ENCODE measurements around the gene POFUT2. TPM values are rescaled to one million over a fixed set of nuclear protein-coding genes. Genes with fewer than 3 reads are reported as not detected.

Gene POFUT2
- polyA plus RNA-seq, 1 donor, result 36.2 TPM

DNA sequence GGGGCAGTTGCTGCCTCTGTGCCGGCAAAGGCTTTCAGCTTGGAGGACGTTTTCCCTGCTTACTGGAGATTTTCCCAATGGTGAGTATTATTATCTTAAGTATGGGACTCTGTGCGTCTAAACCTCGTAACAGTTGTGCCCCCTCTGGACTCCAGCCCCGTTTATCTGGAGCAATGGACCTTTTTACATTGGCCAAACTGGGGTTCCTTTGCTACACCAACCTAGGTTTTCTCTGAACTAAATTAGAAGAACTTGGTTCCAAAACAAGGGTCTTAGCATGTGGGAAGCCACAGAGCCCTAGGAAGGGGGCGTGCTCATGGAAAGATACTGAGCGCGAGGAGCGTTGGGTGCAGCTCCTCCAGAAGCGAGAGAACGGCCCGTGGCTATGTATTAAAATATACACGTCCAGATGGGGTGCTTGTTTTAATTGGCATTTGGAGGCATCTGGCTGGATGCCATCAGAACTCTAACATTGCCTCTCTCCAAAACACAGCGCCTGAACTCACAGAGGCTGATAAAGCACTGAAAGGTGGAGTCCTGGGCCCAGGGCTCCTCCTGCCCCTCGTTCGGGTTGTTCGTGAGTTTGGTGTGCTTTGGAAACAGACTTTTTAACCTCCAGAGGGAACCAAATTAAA is 28.4 kb downstream of the POFUT2 start:
- Histone ChIP-seq H3K9me3 (ENCODE audit: control insufficient read depth, low read depth, low read length) (peaks cover 5% of the 10 kb centered on the region), H3K36me3 (ENCODE audit: control insufficient read depth, insufficient read depth, low read length) (peaks cover 13% of the 10 kb centered on the region), H3K4me1 (ENCODE audit: control insufficient read depth, insufficient read depth, low read length) (peaks cover 9% of the 10 kb centered on the region), H3K4me3 (ENCODE audit: low read length) (no peak overlapping the region), H3K27me3 (ENCODE audit: control insufficient read depth, insufficient read depth, low read length) (peaks cover 23% of the 10 kb centered on the region), H3K27ac (ENCODE audit: low read length) (no peak overlapping the region)
- no peak for DNase-seq
- WGBS (ENCODE audit: insufficient coverage, low lambda C conversion rate), result 90% methylated on average over 2 of the region's 17 CpGs

DNA sequence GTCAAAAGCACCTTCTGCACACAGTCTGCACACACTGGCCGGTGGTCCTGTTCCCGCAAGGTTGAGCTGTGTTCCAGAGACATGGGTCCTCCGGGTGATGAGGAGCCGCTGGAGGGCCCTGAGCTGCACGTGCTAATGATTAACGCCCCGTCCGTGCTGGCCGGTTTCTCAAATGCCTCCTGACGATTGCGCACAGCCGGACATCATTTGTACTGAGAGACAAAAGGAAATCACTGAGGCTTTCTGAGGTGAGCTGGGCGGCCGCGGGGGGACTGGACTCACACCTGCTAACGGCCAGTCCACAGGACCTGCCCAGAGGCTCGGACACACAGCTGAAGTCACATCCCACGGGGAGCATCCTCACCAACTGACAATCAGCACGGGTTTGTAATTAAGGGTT is 29.2 kb downstream of the POFUT2 start:
- WGBS (ENCODE audit: insufficient coverage, low lambda C conversion rate), result no CpG with 5 or more reads among the region's 19 CpGs
- Histone ChIP-seq H3K4me1 (ENCODE audit: control insufficient read depth, insufficient read depth, low read length) (peaks cover 9% of the 10 kb centered on the region), H3K36me3 (ENCODE audit: control insufficient read depth, insufficient read depth, low read length) (peaks cover 4% of the 10 kb centered on the region), H3K27me3 (ENCODE audit: control insufficient read depth, insufficient read depth, low read length) (peaks cover 23% of the 10 kb centered on the region), H3K9me3 (ENCODE audit: control insufficient read depth, low read depth, low read length) (peaks cover 5% of the 10 kb centered on the region), H3K27ac (ENCODE audit: low read length) (no peak overlapping the region), H3K4me3 (ENCODE audit: low read length) (no peak overlapping the region)
- DNase-seq, result no peak

DNA sequence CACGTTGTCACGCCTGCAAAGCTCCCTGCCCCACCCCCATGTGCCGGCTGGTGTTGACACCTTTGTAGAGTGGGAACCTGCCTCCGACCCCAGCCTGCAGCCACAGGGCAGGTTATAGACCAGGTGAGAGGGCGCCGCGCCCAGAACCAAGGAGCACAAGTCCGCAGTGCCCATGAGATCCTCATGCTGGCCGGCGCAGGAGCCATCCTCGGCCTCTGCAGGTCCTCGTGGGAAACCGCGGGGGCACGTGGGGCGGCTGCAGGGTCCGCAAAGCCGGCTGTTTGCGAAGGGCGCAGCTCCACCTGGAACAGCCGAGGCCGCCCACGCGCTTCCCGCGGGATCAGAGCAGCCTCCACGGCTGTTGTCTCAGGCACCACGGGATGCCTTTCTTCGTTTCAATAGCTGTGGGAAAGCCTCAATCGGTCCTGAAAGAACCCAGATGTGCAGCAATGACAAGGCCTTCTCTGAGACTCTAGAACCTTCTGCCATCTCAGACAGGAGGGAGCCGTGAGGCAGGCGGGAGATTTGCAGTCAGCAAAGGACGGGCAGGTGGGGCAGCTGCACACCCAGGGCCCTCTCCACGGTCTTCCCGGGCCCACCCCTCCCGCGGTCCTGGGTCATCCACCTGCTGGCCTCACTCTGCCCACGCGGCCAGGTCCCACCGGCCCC is 29.9 kb downstream of the POFUT2 start:
- H3K4me3 ChIP-seq (ENCODE audit: low read length), result no peak overlapping the region
- no peaks in the 10 kb centered on the region for H3K36me3 ChIP-seq (ENCODE audit: control insufficient read depth, insufficient read depth, low read length)
- H3K27me3 ChIP-seq (ENCODE audit: control insufficient read depth, insufficient read depth, low read length), result peaks cover 23% of the 10 kb centered on the region
- no CpG with 5 or more reads among the region's 40 CpGs for WGBS (ENCODE audit: insufficient coverage, low lambda C conversion rate)
- peaks cover 9% of the 10 kb centered on the region for H3K4me1 ChIP-seq (ENCODE audit: control insufficient read depth, insufficient read depth, low read length)
- no peak for DNase-seq
- H3K27ac ChIP-seq (ENCODE audit: low read length), result no peak overlapping the region
- peaks cover 5% of the 10 kb centered on the region for H3K9me3 ChIP-seq (ENCODE audit: control insufficient read depth, low read depth, low read length)

DNA sequence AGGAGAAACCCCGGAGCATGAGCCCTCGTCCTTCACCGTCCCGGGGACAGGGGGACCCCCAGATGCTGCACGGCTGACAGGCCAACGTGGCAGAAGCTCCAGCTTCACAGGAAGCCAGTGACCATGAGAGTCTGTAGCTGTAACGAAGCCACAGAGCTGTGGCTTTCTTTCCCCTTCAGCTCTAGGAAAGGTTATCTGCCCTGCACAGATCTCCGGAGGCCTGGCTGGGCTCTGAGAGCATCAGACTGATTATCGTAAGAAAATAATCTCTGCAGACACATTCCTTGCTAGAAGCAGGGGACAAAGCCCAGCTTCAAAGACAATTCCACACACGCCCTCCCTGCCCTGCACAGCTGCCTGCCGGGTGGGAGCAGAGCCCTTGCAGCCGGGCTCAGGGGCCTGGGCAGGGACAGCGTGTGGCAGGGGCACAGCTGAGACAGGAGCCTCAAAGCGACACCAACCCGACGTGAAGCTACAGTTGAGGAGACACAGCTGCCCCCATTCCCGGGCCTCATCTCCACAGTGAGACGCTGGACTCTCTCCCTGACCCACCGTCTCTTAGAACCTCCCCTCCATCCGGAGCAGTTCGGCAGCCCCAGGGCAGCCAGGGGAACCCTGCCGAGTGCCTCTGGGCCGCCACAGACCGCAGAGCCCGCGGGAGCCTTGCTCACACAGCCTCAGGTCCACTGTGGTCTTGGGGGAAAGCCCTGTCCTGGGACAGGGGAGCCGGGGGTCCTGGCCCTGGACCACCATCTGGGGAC is 30.6 kb downstream of the POFUT2 start:
- H3K27me3 ChIP-seq (ENCODE audit: control insufficient read depth, insufficient read depth, low read length), result peaks cover 23% of the 10 kb centered on the region
- no peaks in the 10 kb centered on the region for H3K36me3 ChIP-seq (ENCODE audit: control insufficient read depth, insufficient read depth, low read length)
- H3K9me3 ChIP-seq (ENCODE audit: control insufficient read depth, low read depth, low read length), result peaks cover 5% of the 10 kb centered on the region
- no peak overlapping the region for H3K4me3 ChIP-seq (ENCODE audit: low read length)
- WGBS (ENCODE audit: insufficient coverage, low lambda C conversion rate), result no CpG with 5 or more reads among the region's 27 CpGs
- no peak for DNase-seq
- H3K4me1 ChIP-seq (ENCODE audit: control insufficient read depth, insufficient read depth, low read length), result peaks cover 6% of the 10 kb centered on the region
- H3K27ac ChIP-seq (ENCODE audit: low read length), result no peak overlapping the region

DNA sequence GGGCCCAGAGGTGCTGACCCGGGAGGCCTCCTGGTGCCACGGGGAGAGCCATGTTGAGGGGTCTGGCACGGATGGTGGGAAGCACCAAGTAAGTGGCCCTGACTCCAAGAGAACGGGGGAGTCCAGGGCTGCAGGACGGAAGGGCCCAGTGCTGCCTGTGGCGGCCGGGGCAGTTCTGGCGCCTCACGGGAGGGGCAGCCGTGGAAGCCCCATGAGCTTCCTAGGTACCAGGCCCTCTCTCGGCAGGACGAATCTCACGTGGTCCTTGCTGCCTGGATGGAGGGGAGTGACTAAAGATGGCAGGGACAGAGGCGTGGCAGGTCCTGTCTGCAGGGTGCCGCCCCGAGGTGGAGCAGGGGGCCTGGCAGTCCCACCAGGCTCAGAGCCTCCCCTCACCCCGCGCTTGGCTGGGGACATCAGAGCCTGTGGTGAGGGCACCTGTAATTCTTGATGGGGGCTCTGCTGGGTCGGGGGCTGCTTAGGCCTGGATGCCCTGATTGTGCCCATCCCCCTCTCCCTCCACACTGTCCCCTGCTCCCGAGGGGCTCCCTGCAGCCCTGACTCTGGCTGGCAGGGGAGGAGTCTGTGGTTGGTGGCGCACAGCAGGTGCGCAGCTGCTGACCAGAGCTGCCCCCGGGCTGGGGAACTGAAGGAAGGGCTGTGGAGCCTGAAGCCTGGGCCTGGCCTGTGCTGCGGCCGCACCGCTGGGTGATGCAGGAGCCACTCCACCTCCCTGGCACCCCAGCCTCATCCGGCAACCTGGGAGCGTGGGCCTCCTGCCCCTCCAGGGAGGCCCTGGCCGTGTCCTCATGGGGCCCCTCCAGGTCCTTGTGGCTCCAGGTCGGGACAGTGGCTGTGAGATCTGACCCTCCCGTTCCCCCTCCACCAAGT is 31.4 kb downstream of the POFUT2 start:
- H3K27ac ChIP-seq (ENCODE audit: low read length), result no peak overlapping the region
- no peaks in the 10 kb centered on the region for H3K36me3 ChIP-seq (ENCODE audit: control insufficient read depth, insufficient read depth, low read length)
- H3K27me3 ChIP-seq (ENCODE audit: control insufficient read depth, insufficient read depth, low read length), result peaks cover 23% of the 10 kb centered on the region
- peaks cover 6% of the 10 kb centered on the region for H3K4me1 ChIP-seq (ENCODE audit: control insufficient read depth, insufficient read depth, low read length)
- peaks cover 5% of the 10 kb centered on the region for H3K9me3 ChIP-seq (ENCODE audit: control insufficient read depth, low read depth, low read length)
- no peak overlapping the region for H3K4me3 ChIP-seq (ENCODE audit: low read length)
- WGBS (ENCODE audit: insufficient coverage, low lambda C conversion rate), result no CpG with 5 or more reads among the region's 31 CpGs
- no peak for DNase-seq

DNA sequence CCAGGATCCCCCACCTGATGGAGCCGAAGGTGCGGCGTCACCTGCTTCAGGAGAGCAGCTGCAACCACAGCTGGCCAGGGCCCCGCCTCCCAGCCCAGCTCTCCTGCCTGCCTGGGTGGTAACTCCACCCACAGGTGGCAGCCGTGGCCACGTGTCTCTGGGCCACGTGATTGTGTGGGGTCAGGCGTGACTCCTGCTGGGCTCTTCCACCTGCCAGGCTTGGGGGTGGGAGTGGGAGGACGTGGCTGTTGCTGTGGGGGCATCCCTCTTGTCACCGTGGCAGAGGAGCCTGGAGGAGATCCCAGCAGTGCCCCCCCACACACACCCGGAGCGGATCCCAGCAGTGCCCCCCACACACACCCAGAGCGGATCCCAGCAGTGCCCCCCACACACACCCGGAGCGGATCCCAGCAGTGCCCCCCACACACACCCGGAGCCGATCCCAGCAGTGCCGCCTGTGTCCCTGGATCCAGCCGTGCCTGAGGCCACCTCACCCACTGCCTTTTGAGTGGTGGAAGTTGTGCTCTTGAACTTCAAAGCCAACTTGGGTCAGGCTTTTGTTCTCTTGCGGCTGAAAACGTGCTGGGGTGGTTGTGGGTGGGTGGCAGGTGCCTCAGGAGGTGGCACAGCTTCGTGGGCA is 32.2 kb downstream of the POFUT2 start:
- H3K9me3 ChIP-seq (ENCODE audit: control insufficient read depth, low read depth, low read length), result peaks cover 5% of the 10 kb centered on the region
- H3K27ac ChIP-seq (ENCODE audit: low read length), result no peak overlapping the region
- no peak overlapping the region for H3K4me3 ChIP-seq (ENCODE audit: low read length)
- peaks cover 6% of the 10 kb centered on the region for H3K4me1 ChIP-seq (ENCODE audit: control insufficient read depth, insufficient read depth, low read length)
- no peak for DNase-seq
- no CpG with 5 or more reads among the region's 22 CpGs for WGBS (ENCODE audit: insufficient coverage, low lambda C conversion rate)
- H3K36me3 ChIP-seq (ENCODE audit: control insufficient read depth, insufficient read depth, low read length), result no peaks in the 10 kb centered on the region
- H3K27me3 ChIP-seq (ENCODE audit: control insufficient read depth, insufficient read depth, low read length), result peaks cover 23% of the 10 kb centered on the region

DNA sequence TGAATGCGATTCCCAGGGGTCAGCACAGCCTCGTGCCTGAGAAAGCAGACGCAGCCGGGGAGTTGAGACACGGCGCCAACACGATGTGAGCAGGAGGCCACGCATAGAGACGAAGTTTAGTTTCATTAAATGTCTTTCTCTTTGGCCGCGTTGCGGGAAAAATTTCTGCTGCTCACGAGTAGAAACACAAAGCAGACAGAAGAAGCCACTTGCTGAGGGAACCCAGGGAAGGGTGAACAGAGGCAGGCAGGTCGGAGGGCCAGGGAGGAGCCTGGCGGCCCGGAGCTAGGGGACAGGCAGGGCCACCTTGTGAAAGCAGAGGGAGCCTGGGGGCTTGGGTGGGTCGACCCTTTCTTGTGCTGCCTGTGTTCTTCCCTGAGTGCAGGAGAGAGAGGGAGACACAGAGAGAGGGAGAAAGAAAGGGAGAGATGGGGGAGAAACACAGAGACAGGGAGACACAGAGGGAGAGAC is 33.2 kb downstream of the POFUT2 start:
- DNase-seq, result no peak
- Histone ChIP-seq H3K9me3 (ENCODE audit: control insufficient read depth, low read depth, low read length) (peaks cover 5% of the 10 kb centered on the region), H3K27ac (ENCODE audit: low read length) (no peak overlapping the region), H3K36me3 (ENCODE audit: control insufficient read depth, insufficient read depth, low read length) (no peaks in the 10 kb centered on the region), H3K4me1 (ENCODE audit: control insufficient read depth, insufficient read depth, low read length) (peaks cover 6% of the 10 kb centered on the region), H3K4me3 (ENCODE audit: low read length) (no peak overlapping the region), H3K27me3 (ENCODE audit: control insufficient read depth, insufficient read depth, low read length) (peaks cover 23% of the 10 kb centered on the region)
- WGBS (ENCODE audit: insufficient coverage, low lambda C conversion rate), result no CpG with 5 or more reads among the region's 17 CpGs

DNA sequence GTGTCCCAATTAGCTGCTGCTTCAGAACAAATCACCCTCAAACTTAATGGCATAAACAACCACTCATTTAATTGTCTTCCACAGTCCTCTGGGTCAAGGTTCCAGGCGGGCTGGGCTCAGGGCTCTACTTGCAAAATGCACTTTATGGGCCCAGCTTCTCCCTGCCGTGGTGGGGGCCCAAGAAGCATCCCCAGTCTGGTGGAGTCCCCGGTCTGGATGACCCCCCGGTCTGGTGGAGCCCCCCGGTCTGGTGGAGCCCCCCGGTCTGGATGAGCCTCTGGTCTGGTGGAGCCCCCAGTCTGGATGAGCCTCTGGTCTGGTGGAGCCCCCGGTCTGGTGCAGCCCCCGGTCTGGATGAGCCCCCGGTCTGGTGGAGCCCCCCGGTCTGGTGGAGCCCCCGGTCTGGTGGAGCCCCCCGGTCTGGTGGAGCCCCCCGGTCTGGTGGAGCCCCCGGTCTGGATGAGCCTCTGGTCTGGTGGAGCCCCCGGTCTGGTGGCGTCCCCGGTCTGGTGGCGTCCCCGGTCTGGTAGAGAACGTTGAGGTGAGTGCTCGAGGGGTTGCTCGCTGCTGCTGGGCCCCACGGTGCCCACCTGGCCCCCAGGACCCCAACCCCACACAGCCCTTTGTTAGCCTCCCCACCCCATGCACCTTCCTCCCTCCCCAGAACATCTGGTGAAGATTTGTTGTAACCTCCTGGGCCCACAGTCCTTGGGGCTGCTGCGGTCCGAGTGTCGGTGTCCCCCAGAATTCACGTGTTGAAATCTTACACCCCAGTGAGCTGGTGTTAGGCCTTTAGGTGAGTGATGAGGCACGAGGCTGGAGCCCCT is 33.8 kb downstream of the POFUT2 start:
- no peak for DNase-seq
- peaks cover 6% of the 10 kb centered on the region for H3K4me1 ChIP-seq (ENCODE audit: control insufficient read depth, insufficient read depth, low read length)
- WGBS (ENCODE audit: insufficient coverage, low lambda C conversion rate), result no CpG with 5 or more reads among the region's 28 CpGs
- no peaks in the 10 kb centered on the region for H3K36me3 ChIP-seq (ENCODE audit: control insufficient read depth, insufficient read depth, low read length)
- H3K27me3 ChIP-seq (ENCODE audit: control insufficient read depth, insufficient read depth, low read length), result peaks cover 19% of the 10 kb centered on the region
- peaks cover 5% of the 10 kb centered on the region for H3K9me3 ChIP-seq (ENCODE audit: control insufficient read depth, low read depth, low read length)
- no peak overlapping the region for H3K27ac ChIP-seq (ENCODE audit: low read length)
- H3K4me3 ChIP-seq (ENCODE audit: low read length), result no peak overlapping the region

DNA sequence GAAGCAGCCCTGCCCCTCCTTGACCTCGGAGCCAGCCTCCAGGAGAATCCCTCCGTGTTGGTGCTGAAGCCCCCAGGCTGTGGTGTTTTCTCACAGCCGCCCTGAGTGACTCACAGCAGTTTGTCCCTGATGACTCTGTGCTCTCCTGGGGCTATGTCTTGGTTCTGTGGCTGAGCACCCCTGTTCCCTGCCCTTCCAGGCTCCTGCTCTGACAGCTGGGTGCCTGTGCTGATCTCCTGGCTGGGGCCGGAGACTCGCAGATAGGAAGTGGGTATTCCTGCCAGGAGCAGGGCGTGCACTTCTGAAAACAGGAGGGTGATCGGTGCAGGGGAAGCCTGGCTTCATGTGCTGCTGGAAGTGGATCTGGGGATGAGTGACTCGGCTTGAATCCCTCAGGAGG is 34.5 kb downstream of the POFUT2 start:
- no peak overlapping the region for H3K27ac ChIP-seq (ENCODE audit: low read length)
- H3K4me1 ChIP-seq (ENCODE audit: control insufficient read depth, insufficient read depth, low read length), result peaks cover 6% of the 10 kb centered on the region
- WGBS (ENCODE audit: insufficient coverage, low lambda C conversion rate), result no CpG with 5 or more reads among the region's 8 CpGs
- H3K36me3 ChIP-seq (ENCODE audit: control insufficient read depth, insufficient read depth, low read length), result no peaks in the 10 kb centered on the region
- H3K27me3 ChIP-seq (ENCODE audit: control insufficient read depth, insufficient read depth, low read length), result peaks cover 19% of the 10 kb centered on the region
- peaks cover 5% of the 10 kb centered on the region for H3K9me3 ChIP-seq (ENCODE audit: control insufficient read depth, low read depth, low read length)
- DNase-seq, result no peak
- no peak overlapping the region for H3K4me3 ChIP-seq (ENCODE audit: low read length)
